ENCODE results near the gene FITM1. TPM values are rescaled to one million over a fixed set of nuclear protein-coding genes. Genes with fewer than 3 reads are reported as not detected.
A peak's percentile ranks its signal among the peaks of the same experiment; 100 is the strongest.

FITM1 gene, protein sequence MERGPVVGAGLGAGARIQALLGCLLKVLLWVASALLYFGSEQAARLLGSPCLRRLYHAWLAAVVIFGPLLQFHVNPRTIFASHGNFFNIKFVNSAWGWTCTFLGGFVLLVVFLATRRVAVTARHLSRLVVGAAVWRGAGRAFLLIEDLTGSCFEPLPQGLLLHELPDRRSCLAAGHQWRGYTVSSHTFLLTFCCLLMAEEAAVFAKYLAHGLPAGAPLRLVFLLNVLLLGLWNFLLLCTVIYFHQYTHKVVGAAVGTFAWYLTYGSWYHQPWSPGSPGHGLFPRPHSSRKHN
- total RNA-seq (100 to 1,000 TPM; 105 to 176 (median 131) TPM), polyA plus RNA-seq (100 to 1,000 TPM in 1 of 2 donors, 10 to 100 TPM in 1; 77.0 to 247 TPM)
- long read RNA-seq, donor 1, transcript FITM1-201 (2 exons, 1,194 nt) = major isoform, 122 of 126 reads
- long read RNA-seq, donor 1, partial matches to known transcripts = 0 of 126 reads
- long read RNA-seq, donor 1, other reads (novel, unspliced or antisense) = 2 of 126 reads
- long read RNA-seq, donor 2, transcript FITM1-202 (1 exons, 800 nt) = minor isoform, 5 of 227 reads
- long read RNA-seq, donor 2, transcript FITM1-201 (2 exons, 1,194 nt) = major isoform, 222 of 227 reads
- long read RNA-seq, donor 2, partial matches to known transcripts = 0 of 227 reads
- long read RNA-seq, donor 2, other reads (novel, unspliced or antisense) = 0 of 227 reads
- long read RNA-seq, donor 3, transcript FITM1-201 (2 exons, 1,194 nt) = major isoform, 36 of 36 reads
- long read RNA-seq, donor 3, partial matches to known transcripts = 0 of 36 reads
- long read RNA-seq, donor 3, other reads (novel, unspliced or antisense) = 0 of 36 reads

DNA sequence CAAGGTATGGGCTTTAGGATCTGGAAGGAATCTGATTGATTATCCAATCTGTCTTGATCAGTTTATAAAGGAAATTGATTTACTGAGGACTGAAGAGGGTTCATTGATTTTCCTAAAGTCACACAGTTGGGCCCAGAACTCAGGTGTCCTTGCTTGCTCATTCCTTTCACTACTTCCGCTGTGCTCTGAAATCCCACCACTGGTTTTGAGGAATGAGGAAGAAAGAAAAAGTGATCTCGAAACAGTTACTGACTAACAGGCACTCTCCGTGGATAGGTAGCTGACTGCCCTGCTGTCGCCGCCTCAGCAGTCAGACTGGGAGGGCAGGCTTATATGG, at the start of gene FITM1:
Gene FITM1 (plus strand): TSS at position 280 of the 337 bp plus-strand sequence. CDS start 905 bp downstream, outside the sequence.
- intact Hi-C loops (cut with DNase I) = loop anchor here in 2 of 10 donors (2.0 kb wide), 1 partner anchor 16 kb away; the partner anchor contains the start of genes DCAF11 (in 2 of the 2) and NRL (in 2 of the 2)
- 77 to 83% methylated on average over 5 of the region's 5 CpGs for WGBS, 2 donors
- TF ChIP-seq, protein P1, sequence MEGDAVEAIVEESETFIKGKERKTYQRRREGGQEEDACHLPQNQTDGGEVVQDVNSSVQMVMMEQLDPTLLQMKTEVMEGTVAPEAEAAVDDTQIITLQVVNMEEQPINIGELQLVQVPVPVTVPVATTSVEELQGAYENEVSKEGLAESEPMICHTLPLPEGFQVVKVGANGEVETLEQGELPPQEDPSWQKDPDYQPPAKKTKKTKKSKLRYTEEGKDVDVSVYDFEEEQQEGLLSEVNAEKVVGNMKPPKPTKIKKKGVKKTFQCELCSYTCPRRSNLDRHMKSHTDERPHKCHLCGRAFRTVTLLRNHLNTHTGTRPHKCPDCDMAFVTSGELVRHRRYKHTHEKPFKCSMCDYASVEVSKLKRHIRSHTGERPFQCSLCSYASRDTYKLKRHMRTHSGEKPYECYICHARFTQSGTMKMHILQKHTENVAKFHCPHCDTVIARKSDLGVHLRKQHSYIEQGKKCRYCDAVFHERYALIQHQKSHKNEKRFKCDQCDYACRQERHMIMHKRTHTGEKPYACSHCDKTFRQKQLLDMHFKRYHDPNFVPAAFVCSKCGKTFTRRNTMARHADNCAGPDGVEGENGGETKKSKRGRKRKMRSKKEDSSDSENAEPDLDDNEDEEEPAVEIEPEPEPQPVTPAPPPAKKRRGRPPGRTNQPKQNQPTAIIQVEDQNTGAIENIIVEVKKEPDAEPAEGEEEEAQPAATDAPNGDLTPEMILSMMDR (IDR thresholded peaks at IDR 0.05) = no peak
- ATAC-seq (no peak), DNase-seq (no peak)
- Histone ChIP-seq H3K9me3 (no peaks in the 10 kb centered on the region), H3K27ac (peak within 1 kb of the TSS; percentile 81 to 98 (median 94)), H3K4me3 (peak within 1 kb of the TSS in 9 of 10 donors; percentile 10 to 50 (median 41)), H3K4me1 (peaks cover 14 to 38% (median 24%) of the 10 kb centered on the region in 9 donors), H3K27me3 (no peaks in the 10 kb centered on the region), H3K36me3 (no peaks in the 10 kb centered on the region)

DNA sequence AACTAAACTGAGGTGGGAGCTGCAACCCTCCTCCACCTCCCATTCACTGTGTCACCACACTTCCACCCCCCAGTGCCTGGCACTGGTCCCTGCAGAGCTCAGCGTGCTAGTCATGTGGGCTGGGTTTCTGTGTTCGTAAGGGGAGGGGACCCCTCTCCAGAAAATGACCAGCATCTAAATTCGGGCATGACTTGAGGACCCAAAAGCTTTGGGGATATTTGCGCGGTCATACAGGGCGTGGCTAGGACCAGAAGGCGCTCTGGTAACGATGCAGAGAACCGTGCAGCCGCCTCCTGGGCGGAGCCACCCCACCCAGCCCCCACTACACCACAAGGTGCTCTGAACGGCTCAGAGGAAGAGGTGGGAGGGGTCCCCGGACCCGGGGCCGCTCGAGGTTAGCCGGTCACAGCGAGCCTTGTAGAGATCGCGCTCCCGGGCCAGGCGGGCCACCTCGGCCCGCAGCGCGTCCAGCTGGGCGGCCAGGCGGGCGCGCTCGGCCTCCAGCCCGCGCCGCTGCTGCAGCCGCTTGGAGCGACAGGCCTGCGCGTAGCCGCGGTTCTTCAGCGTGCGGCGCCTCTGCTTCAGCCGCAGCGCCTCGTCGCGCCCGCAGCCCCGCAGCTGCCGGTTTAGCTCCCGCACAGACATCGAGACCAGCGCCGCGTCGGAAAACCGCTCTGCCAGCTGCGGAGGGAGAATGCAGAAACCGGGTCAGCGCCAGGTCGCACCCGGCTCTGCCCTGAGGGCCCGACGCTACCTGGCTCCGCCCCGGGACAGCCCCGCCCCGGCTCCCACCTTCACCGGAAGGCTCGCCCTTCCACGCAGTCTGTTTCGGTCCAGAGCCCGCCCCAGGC, 49.3 kb upstream of the FITM1 start:
- Histone ChIP-seq H3K27ac (peak overlapping the region in 5 of 10 donors; percentile 18 to 77 (median 45)), H3K36me3 (no peaks in the 10 kb centered on the region), H3K27me3 (peaks cover 0 to 39% (median 4%) of the 10 kb centered on the region in 7 donors), H3K4me1 (peaks cover 0 to 12% (median 6%) of the 10 kb centered on the region in 9 donors), H3K9me3 (no peaks in the 10 kb centered on the region), H3K4me3 (peak overlapping the region; percentile 8 to 64 (median 60))
- DNase-seq (peak; percentile 31 to 48), ATAC-seq (peak; percentile 61 to 80 (median 75))
- intact Hi-C loops (cut with DNase I) = loop anchor here in 1 of 10 donors (10.0 kb wide), 1 partner anchor 96 kb away; the partner anchor contains the start of gene DHRS4L2
- TF ChIP-seq, protein P1 (IDR thresholded peaks at IDR 0.05) = no peak
- WGBS, 2 donors = 0 to 1% methylated on average over 66 to 74 of the region's 74 CpGs

DNA sequence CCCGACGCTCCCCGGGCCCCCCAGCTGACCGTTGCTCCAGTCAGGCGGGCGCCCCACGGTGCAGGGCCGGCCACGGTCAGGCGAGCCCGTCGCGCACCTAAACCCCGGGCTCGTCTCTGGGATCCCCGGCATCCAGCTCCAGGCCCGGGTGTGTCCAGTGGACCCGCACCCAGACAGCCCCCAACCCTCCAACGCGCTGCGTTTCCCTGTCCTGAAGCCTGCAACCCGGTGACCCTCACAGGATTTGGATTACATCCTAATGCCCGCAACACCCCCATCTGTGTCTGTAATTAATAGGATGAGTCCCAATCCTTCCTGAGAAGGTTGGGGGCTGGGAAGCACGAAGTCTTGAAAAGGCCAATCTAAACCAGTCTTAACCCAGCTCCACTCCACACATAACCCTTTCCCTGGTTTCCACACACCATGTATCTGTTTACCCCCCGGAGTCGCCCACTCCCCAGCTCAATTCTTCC, 48.7 kb upstream of the FITM1 start:
- H3K27me3 ChIP-seq = peaks cover 0 to 39% (median 4%) of the 10 kb centered on the region in 7 donors
- intact Hi-C loops (cut with DNase I) = loop anchor here in 1 of 10 donors (10.0 kb wide), 1 partner anchor 97 kb away; the partner anchor contains the start of gene DHRS4L2
- WGBS, 2 donors = 23 to 24% methylated on average over 26 of the region's 26 CpGs

More for the DNA sequence above, 48.7 kb upstream of the FITM1 start:
- ATAC-seq (no peak), DNase-seq (no peak)
- Histone ChIP-seq H3K27ac (peak overlapping the region in 2 of 10 donors; percentile 60 to 77), H3K36me3 (no peaks in the 10 kb centered on the region), H3K4me3 (peak overlapping the region; percentile 8 to 64 (median 60)), H3K4me1 (peaks cover 0 to 12% (median 6%) of the 10 kb centered on the region in 9 donors), H3K9me3 (no peaks in the 10 kb centered on the region)
- TF ChIP-seq, protein P1 (IDR thresholded peaks at IDR 0.05) = no peak
